KMS-11 (cell line): ENCODE measurements around the gene ADGRB3.

Experiments used
- H2AFZ ChIP-seq: fragments of 200-600 bp; sonication (generic); 2 replicates; pipeline ENCODE4 v1.6.1; 2016; ENCODE audit warnings: antibody characterized with exemption, mixed run types, low read depth
- H3K27ac ChIP-seq: fragments of 200-600 bp; sonication (generic); 2 replicates; pipeline ENCODE4 v1.6.1; 2016; ENCODE audit warnings: mild to moderate bottlenecking, mixed run types
- H3K27me3 ChIP-seq: fragments of 200-600 bp; sonication (generic); 2 replicates; pipeline ENCODE4 v1.6.1; 2017; ENCODE audit warnings: mild to moderate bottlenecking, low read depth, mixed run types, moderate library complexity; ENCODE audit not compliant: insufficient read depth
- H3K36me3 ChIP-seq: fragments of 200-600 bp; sonication (generic); 2 replicates; pipeline ENCODE4 v1.6.1; 2017; ENCODE audit warnings: mild to moderate bottlenecking, mixed run types; ENCODE audit not compliant: insufficient read depth
- H3K4me1 ChIP-seq: fragments of 200-600 bp; sonication (generic); 2 replicates; pipeline ENCODE4 v1.6.1; 2016; ENCODE audit warnings: mild to moderate bottlenecking, low read depth, mixed run types; ENCODE audit not compliant: poor library complexity, severe bottlenecking
- H3K4me2 ChIP-seq: fragments of 200-600 bp; sonication (generic); 2 replicates; pipeline ENCODE4 v1.7.0; 2016; ENCODE audit warnings: mild to moderate bottlenecking, mixed run types
- H3K4me3 ChIP-seq: fragments of 200-600 bp; sonication (generic); IDR thresholded peaks from 2 replicates; pipeline ENCODE4 v1.6.1; 2017; ENCODE audit warnings: low read depth, low read length, mixed read lengths; ENCODE audit not compliant: insufficient read depth
- H3K79me2 ChIP-seq: fragments of 200-600 bp; sonication (generic); 2 replicates; pipeline ENCODE4 v1.6.1; 2016; ENCODE audit warnings: low read depth, mixed run types; ENCODE audit not compliant: insufficient read depth
- H3K9ac ChIP-seq: fragments of 200-600 bp; sonication (generic); 2 replicates; pipeline ENCODE4 v1.6.1; 2016; ENCODE audit warnings: mild to moderate bottlenecking, mixed run types
- H4K20me1 ChIP-seq: fragments of 200-600 bp; sonication (generic); 2 replicates; pipeline ENCODE4 v1.6.1; 2016; ENCODE audit warnings: mild to moderate bottlenecking, mixed run types; ENCODE audit not compliant: insufficient read depth
- CTCF ChIP-seq: fragments of 200-600 bp; sonication (generic); conservative IDR thresholded peaks from 2 replicates; pipeline ENCODE4 v1.6.1; 2017; ENCODE audit warnings: low read depth, mild to moderate bottlenecking, antibody characterized with exemption, low read length, moderate library complexity, mixed read lengths

Gene ADGRB3

GRCh38 chr6:68634726-68635411 is at the start of gene ADGRB3:
TSS of gene ADGRB3 (plus strand) at chr6:68635282. CDS start at chr6:68638676, 3,394 bp downstream.
- peak within 1 kb of the TSS; percentile 76 for H2AFZ ChIP-seq
- no peak within 1 kb of the TSS for H3K27ac ChIP-seq
- no peaks in the 10 kb centered on the region for H3K27me3 ChIP-seq
- H3K79me2 ChIP-seq, result no peaks in the 10 kb centered on the region
- TF ChIP-seq CTCF, result no peak
- no peak within 1 kb of the TSS for H3K4me3 ChIP-seq
- H3K36me3 ChIP-seq, result no peaks in the 10 kb centered on the region
- H3K4me2 ChIP-seq, result peak within 1 kb of the TSS; percentile 39
- peaks cover 8% of the 10 kb centered on the region for H3K4me1 ChIP-seq
- H3K9ac ChIP-seq, result peak within 1 kb of the TSS; percentile 39; the same call in 1 of the 2 replicates
- no peaks in the 10 kb centered on the region for H4K20me1 ChIP-seq

GRCh38 chr6:68593558-68593957 is 41.5 kb upstream of the ADGRB3 start:
- Histone ChIP-seq H3K4me2 (no peak overlapping the region), H3K9ac (no peak overlapping the region), H2AFZ (no peak overlapping the region), H3K27me3 (no peaks in the 10 kb centered on the region), H3K4me1 (no peaks in the 10 kb centered on the region), H3K36me3 (no peaks in the 10 kb centered on the region), H4K20me1 (no peaks in the 10 kb centered on the region), H3K79me2 (no peaks in the 10 kb centered on the region), H3K27ac (no peak overlapping the region), H3K4me3 (no peak overlapping the region)
- TF ChIP-seq CTCF, result no peak

DNA sequence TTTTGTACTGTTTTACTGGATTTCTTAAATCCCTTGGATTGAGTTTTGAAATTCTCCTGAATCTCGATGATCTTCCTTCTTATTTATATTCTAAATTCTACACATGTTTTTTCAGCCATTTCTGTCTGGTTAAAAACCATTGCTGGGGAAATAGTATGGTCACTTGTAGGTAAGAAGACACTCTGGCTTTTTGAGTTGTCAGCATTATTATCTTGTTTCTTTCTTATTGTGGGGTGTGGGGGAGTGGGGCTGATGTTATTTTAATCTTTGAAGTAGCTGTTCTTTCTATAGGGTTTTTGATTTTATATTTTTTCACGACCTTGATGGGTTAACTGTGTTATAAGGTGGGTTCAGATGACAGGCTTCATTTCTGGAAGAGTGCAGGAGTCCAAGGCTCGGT is 37.4 kb upstream of the ADGRB3 start:
- no peaks in the 10 kb centered on the region for H3K27me3 ChIP-seq

GRCh38 chr6:68615938-68616337 is 19.1 kb upstream of the ADGRB3 start:
- no peak overlapping the region for H3K27ac ChIP-seq
- H3K27me3 ChIP-seq, result no peaks in the 10 kb centered on the region
- no peak overlapping the region for H2AFZ ChIP-seq
- no peak overlapping the region for H3K9ac ChIP-seq
- no peaks in the 10 kb centered on the region for H3K79me2 ChIP-seq
- H3K4me1 ChIP-seq, result no peaks in the 10 kb centered on the region
- H4K20me1 ChIP-seq, result no peaks in the 10 kb centered on the region
- H3K36me3 ChIP-seq, result no peaks in the 10 kb centered on the region
- no peak overlapping the region for H3K4me3 ChIP-seq
- no peak for TF ChIP-seq CTCF
- no peak overlapping the region for H3K4me2 ChIP-seq

More for the DNA sequence above, 37.4 kb upstream of the ADGRB3 start:
- Histone ChIP-seq H3K4me2 (no peak overlapping the region), H3K27ac (no peak overlapping the region), H4K20me1 (no peaks in the 10 kb centered on the region), H3K36me3 (no peaks in the 10 kb centered on the region), H3K4me3 (no peak overlapping the region), H3K79me2 (no peaks in the 10 kb centered on the region), H2AFZ (no peak overlapping the region), H3K9ac (no peak overlapping the region), H3K4me1 (no peaks in the 10 kb centered on the region)
- TF ChIP-seq CTCF, result no peak
